Suprapubic skin (tissue), 4 donors: Measurements from ENCODE around the gene CNBP. TPM values are rescaled to one million over a fixed set of nuclear protein-coding genes. Genes with fewer than 3 reads are reported as not detected.

Experiments
- DNase-seq, 2 donors: peaks; one replicate each; pipeline ENCODE4 v3.0.0-alpha.2; 2019; ENCODE audit warnings: low spot score in 2 of 2
- H3K27ac ChIP-seq: fragments of 200-600 bp; sonication (generic); one replicate; pipeline ENCODE4 v1.5.1; 2019
- H3K27me3 ChIP-seq: fragments of 200-600 bp; sonication (generic); one replicate; pipeline ENCODE4 v1.5.1; 2019
- H3K36me3 ChIP-seq: fragments of 200-600 bp; sonication (generic); one replicate; pipeline ENCODE4 v1.5.1; 2019
- H3K4me1 ChIP-seq: fragments of 200-600 bp; sonication (generic); one replicate; pipeline ENCODE4 v1.5.1; 2019
- H3K4me3 ChIP-seq: fragments of 200-600 bp; sonication (generic); one replicate; pipeline ENCODE4 v1.5.1; 2019; ENCODE audit warnings: mild to moderate bottlenecking
- H3K9me3 ChIP-seq: fragments of 200-600 bp; sonication (generic); one replicate; pipeline ENCODE4 v1.5.1; 2019
- CTCF ChIP-seq, 2 donors: fragments of 200-600 bp in 1 of 2; fragments of 450-650 bp in 1 of 2; sonication (generic) in 1 of 2; IDR thresholded peaks; one replicate each; pipeline ENCODE4 v1.5.1; 2016 to 2019; ENCODE audit warnings: antibody characterized with exemption in 2 of 2, mild to moderate bottlenecking in 1 of 2, moderate library complexity in 1 of 2
- EP300 ChIP-seq: sonication (generic); formaldehyde crosslinking; IDR thresholded peaks from one replicate; pipeline ENCODE4 v1.6.1; 2017; ENCODE audit warnings: antibody characterized with exemption
- POLR2A ChIP-seq, 2 donors: fragments of 450-650 bp; IDR thresholded peaks; one replicate each; pipeline ENCODE4 v1.6.1; 2017; ENCODE audit warnings: antibody characterized with exemption in 2 of 2, mild to moderate bottlenecking in 2 of 2, moderate library complexity in 2 of 2
- POLR2AphosphoS5 ChIP-seq, 3 donors: sonication (generic); formaldehyde crosslinking; IDR thresholded peaks; one replicate each; pipeline ENCODE4 v1.6.1; 2017; ENCODE audit warnings: antibody characterized with exemption in 3 of 3
- WGBS: methylation state at CpG from one replicate; pipeline ENCODE4 v1.1.5; 2018; 5-methylcytosine and 5-hydroxymethylcytosine counted together
- total RNA-seq, 4 donors: library from RNA; depleted of rRNA; stranded (reverse); fragments of >200 nt; gene quantifications; one replicate each; pipeline ENCODE4 v1.1.0, GENCODE V29; 2016

The CNBP gene
- total RNA-seq: 100 to 1,000 TPM; 361 to 504 (median 408) TPM

DNA sequence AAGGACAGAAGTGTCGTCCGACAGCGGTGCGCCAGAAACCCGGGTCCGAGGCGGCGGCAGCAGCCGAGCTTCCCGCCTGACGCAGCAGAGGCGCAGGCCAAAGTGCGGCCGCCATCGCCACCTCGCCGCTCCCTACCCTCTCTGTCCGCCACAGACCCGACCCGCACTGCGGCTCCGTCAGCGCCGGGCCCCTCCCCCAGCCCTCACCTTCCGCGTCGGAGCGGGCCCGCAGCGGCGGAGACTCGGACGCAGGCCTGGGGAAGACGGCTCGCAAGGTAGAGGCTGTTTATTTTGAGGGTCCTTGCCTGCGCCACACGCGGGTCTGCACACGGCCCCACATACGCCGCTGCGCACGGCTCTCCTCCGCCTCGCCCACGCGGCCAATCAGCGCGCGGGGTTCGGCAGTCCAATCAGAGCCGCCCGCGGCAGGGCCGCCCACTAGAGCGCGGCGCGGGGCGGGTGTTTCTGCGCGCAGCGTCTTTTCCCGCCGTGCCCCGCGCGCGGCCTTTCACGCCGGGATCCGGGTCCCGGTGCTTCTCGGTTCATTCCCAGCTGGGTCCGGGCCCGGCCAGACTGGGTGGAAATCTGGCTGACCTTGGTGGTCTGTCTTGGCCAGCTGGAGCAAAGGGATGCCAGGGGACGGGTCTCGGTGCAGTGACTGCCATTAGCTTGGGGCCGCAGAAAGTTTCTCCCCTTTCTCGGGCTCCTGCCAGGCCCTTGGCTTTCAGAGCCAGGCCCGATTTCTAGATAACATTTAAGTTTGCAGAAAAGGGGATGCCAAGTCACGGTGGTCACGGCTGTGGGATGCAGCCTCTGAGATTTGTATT lies at the start of gene CNBP:
TSS of gene CNBP (minus strand) at position 328 of the 827 bp plus-strand sequence. CDS start 12,139 bp downstream, outside the sequence.
- 0% methylated on average over 22 of the region's 83 CpGs for WGBS
- H3K9me3 ChIP-seq: no peaks in the 10 kb centered on the region
- peak within 1 kb of the TSS; percentile 100 for H3K27ac ChIP-seq
- peaks cover 51% of the 10 kb centered on the region for H3K4me1 ChIP-seq
- H3K4me3 ChIP-seq: peak within 1 kb of the TSS; percentile 95
- peak; percentile 93 to 94 for DNase-seq
- TF ChIP-seq POLR2AphosphoS5 (IDR thresholded peaks at IDR 0.05) (peak; percentile 93 to 96 (median 95)), EP300 (no peak), POLR2A (IDR thresholded peaks at IDR 0.05) (peak; percentile 89 to 96), CTCF (IDR thresholded peaks at IDR 0.05) (no peak)
- H3K27me3 ChIP-seq: no peaks in the 10 kb centered on the region
- H3K36me3 ChIP-seq: peaks cover 5% of the 10 kb centered on the region

DNA sequence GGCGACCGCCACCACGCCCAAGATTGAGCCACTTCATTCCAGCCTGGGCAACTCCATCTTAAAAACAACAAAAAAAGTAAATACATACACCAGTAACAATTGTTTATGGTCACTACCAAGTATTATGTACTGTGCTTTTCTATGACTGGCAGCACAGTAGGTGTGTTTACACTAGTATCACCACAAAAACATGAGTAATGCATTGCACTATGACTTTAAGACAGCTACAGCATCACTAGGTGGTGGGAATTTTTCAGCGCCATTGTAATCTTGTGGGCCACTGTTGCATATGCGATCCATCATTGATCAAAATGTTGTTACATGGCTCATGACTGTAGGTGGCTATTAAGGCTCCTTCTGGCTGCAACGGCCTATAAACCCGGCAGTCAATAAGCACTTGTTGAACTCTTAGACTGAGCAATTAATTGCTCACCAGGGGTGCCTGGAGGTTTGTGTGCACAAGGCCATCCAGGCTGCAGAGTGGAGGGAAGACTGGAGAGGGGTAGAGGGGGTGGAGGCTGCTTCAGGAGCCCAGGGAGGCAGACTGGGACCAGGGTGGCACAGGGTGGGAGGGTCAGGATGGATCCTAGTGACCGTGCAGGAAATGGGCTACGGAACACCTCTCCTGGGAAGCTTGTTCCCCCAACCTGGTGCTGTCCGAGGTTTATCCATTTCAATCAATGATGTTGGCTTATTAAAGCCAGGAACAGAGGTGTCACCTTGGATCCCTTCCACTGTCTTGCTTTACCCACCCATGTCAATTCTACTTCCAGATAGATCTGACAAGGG lies 47.8 kb upstream of the CNBP start:
- H3K4me1 ChIP-seq: peaks cover 39% of the 10 kb centered on the region
- 88% methylated on average over 10 of the region's 10 CpGs for WGBS
- H3K27ac ChIP-seq: peak overlapping the region; percentile 51
- TF ChIP-seq POLR2AphosphoS5 (IDR thresholded peaks at IDR 0.05) (no peak), POLR2A (IDR thresholded peaks at IDR 0.05) (no peak), CTCF (IDR thresholded peaks at IDR 0.05) (no peak), EP300 (no peak)
- H3K36me3 ChIP-seq: no peaks in the 10 kb centered on the region
- H3K9me3 ChIP-seq: no peaks in the 10 kb centered on the region
- no peak overlapping the region for H3K4me3 ChIP-seq
- no peak for DNase-seq
- no peaks in the 10 kb centered on the region for H3K27me3 ChIP-seq

DNA sequence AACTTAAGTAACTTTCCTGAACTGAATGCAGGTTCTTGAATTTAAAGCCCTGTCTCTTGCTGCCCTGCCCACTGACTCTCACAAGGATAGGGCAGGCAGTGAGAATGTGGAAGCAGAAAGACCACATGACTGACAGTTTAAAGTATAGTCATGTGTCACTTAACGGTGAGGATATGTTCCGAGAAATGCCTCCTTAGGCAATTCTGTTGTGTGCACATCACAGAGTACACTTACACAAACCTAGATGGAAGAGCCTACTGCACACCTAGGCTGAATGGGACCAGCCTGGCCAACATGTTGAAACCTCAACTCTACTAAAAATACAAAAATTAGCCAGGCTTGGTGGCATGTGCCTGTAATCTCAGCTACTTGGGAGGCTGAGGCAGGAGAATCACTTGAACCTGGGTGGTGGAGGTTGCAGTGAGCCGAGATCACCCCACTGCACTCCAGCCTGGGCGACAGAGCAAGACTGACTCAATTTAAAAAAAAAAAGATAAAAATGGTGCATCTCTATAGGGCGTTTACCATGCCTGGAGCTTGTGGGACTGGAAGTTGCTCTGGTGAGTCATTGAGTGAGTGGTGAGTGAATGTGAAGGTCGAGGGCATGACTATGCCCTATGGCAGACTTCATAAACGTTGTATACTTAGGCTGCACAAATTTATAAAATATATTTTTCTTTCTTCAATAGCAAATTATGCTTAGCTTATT lies 46.8 kb upstream of the CNBP start:
- no peak overlapping the region for H3K4me3 ChIP-seq
- no peaks in the 10 kb centered on the region for H3K27me3 ChIP-seq
- no peaks in the 10 kb centered on the region for H3K9me3 ChIP-seq
- WGBS: 47% methylated on average over 7 of the region's 7 CpGs
- H3K4me1 ChIP-seq: peaks cover 50% of the 10 kb centered on the region
- no peak for DNase-seq
- H3K36me3 ChIP-seq: no peaks in the 10 kb centered on the region
- peak overlapping the region; percentile 79 for H3K27ac ChIP-seq
- TF ChIP-seq CTCF (IDR thresholded peaks at IDR 0.05) (no peak), POLR2AphosphoS5 (IDR thresholded peaks at IDR 0.05) (no peak), EP300 (no peak), POLR2A (IDR thresholded peaks at IDR 0.05) (no peak)

DNA sequence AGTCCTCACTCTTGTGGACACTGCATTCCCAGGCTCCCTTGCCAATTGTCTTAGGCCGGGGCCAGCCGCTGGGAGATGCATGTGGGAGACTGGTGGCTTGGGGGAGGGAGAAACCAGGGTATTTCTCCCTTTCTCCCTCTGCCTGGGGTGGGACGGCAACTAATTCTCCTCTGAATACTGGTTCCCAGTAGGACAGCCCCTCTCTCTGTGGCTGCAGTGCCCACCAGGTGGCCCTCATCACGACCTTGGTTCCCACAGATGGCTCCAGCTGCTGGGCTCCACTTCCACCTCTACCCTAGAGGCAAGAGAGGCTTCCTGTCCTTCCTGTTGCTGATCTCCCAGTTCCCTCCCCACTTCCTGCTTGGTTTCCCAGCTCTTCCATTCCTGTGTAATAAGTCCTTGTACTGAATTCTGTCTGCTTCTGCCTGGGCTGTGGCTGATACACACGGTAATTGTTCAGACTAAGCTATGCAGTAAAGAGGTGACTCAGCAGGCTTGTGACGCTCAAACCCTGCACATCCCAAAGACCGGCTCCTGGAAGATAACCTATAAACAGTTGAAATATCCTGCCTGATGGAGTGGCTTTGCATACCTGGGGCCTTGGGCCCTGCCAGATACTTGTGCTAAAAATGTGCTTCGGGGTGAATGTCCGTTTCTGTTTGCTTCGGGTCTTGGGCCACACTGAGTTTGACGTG lies 45.3 kb upstream of the CNBP start:
- Histone ChIP-seq H3K27ac (peak overlapping the region; percentile 79), H3K36me3 (no peaks in the 10 kb centered on the region), H3K9me3 (no peaks in the 10 kb centered on the region), H3K27me3 (no peaks in the 10 kb centered on the region), H3K4me3 (no peak overlapping the region), H3K4me1 (peaks cover 63% of the 10 kb centered on the region)
- no peak for TF ChIP-seq POLR2A (IDR thresholded peaks at IDR 0.05)
- TF ChIP-seq EP300: no peak
- TF ChIP-seq POLR2AphosphoS5 (IDR thresholded peaks at IDR 0.05): no peak
- no peak for TF ChIP-seq CTCF (IDR thresholded peaks at IDR 0.05)
- 66% methylated on average over 11 of the region's 11 CpGs for WGBS
- no peak for DNase-seq
